IMR-90 (cell line): ENCODE data around the gene SALL4. TPM values are rescaled to one million over a fixed set of nuclear protein-coding genes. Genes with fewer than 3 reads are reported as not detected.

Experiments used
- ATAC-seq: fragments of 200-7000 bp; cut with Tn5 transposase; 2 replicates; pipeline ENCODE4 v1.9.1; 2020; ENCODE audit warnings: low read depth, mild to moderate bottlenecking, moderate library complexity
- BruUV-seq: library from RNA; stranded (reverse); fragments of 400-500 nt; replicated peaks from 2 replicates; lab custom pipeline; 2021; lab: Mats Ljungman, UMichigan
- CTCF ChIA-PET: fragments of 300-600 bp; formaldehyde crosslinking; extraction: SDS; loops from one replicate; lab custom pipeline; 2021; ENCODE audit warnings: antibody characterized with exemption; lab: Yijun Ruan, JAX
- POLR2A ChIA-PET: fragments of 300-600 bp; sonication (Branson Sonifier 250); formaldehyde crosslinking; loops from one replicate; lab custom pipeline; 2022; ENCODE audit warnings: antibody characterized with exemption; ENCODE audit not compliant: unreplicated experiment; lab: Charles Lee
- DNase-seq: peaks from one replicate; pipeline ENCODE4 v3.0.0; 2013
- H2AFZ ChIP-seq: replicated peaks from 2 replicates; pipeline ENCODE3; 2013; ENCODE audit warnings: low read length, mild to moderate bottlenecking; ENCODE audit not compliant: poor library complexity
- H2AK5ac ChIP-seq: 2 replicates; pipeline ENCODE4 v1.6.1; 2013; ENCODE audit warnings: low read depth, low read length, inconsistent platforms
- H2AK9ac ChIP-seq: replicated peaks from 2 replicates; pipeline ENCODE3; 2013; ENCODE audit warnings: mild to moderate bottlenecking, low read depth, low read length, moderate library complexity; ENCODE audit not compliant: poor library complexity
- H2BK120ac ChIP-seq: 2 replicates; pipeline ENCODE4 v1.6.1; 2013; ENCODE audit warnings: low read depth, low read length, inconsistent platforms
- H2BK15ac ChIP-seq: 3 replicates; pipeline ENCODE4 v1.6.1; 2013; ENCODE audit warnings: low read depth, low read length, inconsistent platforms
- H2BK20ac ChIP-seq: 2 replicates; pipeline ENCODE4 v1.6.1; 2013; ENCODE audit warnings: low read depth, mild to moderate bottlenecking, inconsistent platforms, low read length, moderate library complexity
- H2BK5ac ChIP-seq: 2 replicates; pipeline ENCODE4 v1.6.1; 2013; ENCODE audit warnings: mild to moderate bottlenecking, low read depth, low read length, inconsistent platforms; ENCODE audit not compliant: poor library complexity, severe bottlenecking
- H3K14ac ChIP-seq: replicated peaks from 2 replicates; pipeline ENCODE4 v1.6.1; 2013; ENCODE audit warnings: low read depth, low read length, inconsistent platforms
- H3K18ac ChIP-seq: 2 replicates; pipeline ENCODE4 v1.6.1; 2013; ENCODE audit warnings: low read depth, low read length, control low read depth
- H3K23ac ChIP-seq: 2 replicates; pipeline ENCODE4 v1.6.1; 2013; ENCODE audit warnings: low read depth, low read length, inconsistent platforms
- H3K27ac ChIP-seq: 2 replicates; pipeline ENCODE4 v1.5.1; 2013; ENCODE audit warnings: mild to moderate bottlenecking, control low read depth, low read length; ENCODE audit not compliant: insufficient read depth
- H3K27me3 ChIP-seq: 2 replicates; pipeline ENCODE4 v1.6.1; 2013; ENCODE audit warnings: low read length; ENCODE audit not compliant: control insufficient read depth, insufficient read depth
- H3K36me3 ChIP-seq: 2 replicates; pipeline ENCODE4 v1.6.1; 2013; ENCODE audit warnings: low read length, mixed read lengths; ENCODE audit not compliant: control insufficient read depth, insufficient read depth
- H3K4ac ChIP-seq: 2 replicates; pipeline ENCODE4 v1.6.1; 2013; ENCODE audit warnings: low read depth, low read length, inconsistent platforms
- H3K4me1 ChIP-seq: 2 replicates; pipeline ENCODE4 v1.6.1; 2013; ENCODE audit warnings: low read length, mixed read lengths; ENCODE audit not compliant: control insufficient read depth, insufficient read depth
- H3K4me2 ChIP-seq: 2 replicates; pipeline ENCODE4 v1.6.1; 2013; ENCODE audit warnings: low read depth, mild to moderate bottlenecking, control low read depth, low read length, moderate library complexity
- H3K4me3 ChIP-seq: 2 replicates; pipeline ENCODE4 v1.5.1; 2013; ENCODE audit warnings: low read depth, mild to moderate bottlenecking, control low read depth, low read length, moderate library complexity; ENCODE audit not compliant: insufficient read depth
- H3K56ac ChIP-seq: 2 replicates; pipeline ENCODE4 v1.6.1; 2013; ENCODE audit warnings: low read length, inconsistent platforms; ENCODE audit not compliant: insufficient read depth; ENCODE audit errors: extremely low read depth
- H3K79me1 ChIP-seq, 2 experiments: 2 replicates each; pipeline ENCODE4 v1.6.1; 2013; ENCODE audit warnings: low read length in 2 of 2, inconsistent platforms in 1 of 2, low read depth in 1 of 2
- H3K9ac ChIP-seq: 2 replicates; pipeline ENCODE4 v1.6.1; 2013; ENCODE audit warnings: low read depth, low read length, control low read depth
- H3K9me1 ChIP-seq: 2 replicates; pipeline ENCODE4 v1.6.1; 2013; ENCODE audit warnings: low read length, inconsistent platforms; ENCODE audit not compliant: insufficient read depth
- H3K9me3 ChIP-seq: 2 replicates; pipeline ENCODE4 v1.6.1; 2013; ENCODE audit warnings: low read length; ENCODE audit not compliant: control insufficient read depth, insufficient read depth
- H4K20me1 ChIP-seq: 2 replicates; pipeline ENCODE4 v1.6.1; 2013; ENCODE audit warnings: low read length, inconsistent platforms; ENCODE audit not compliant: insufficient read depth
- H4K5ac ChIP-seq: 2 replicates; pipeline ENCODE4 v1.6.1; 2013; ENCODE audit warnings: mild to moderate bottlenecking, low read depth, low read length, control low read depth
- H4K8ac ChIP-seq, 2 experiments: 2 replicates each; pipeline ENCODE4 v1.6.1; 2013; ENCODE audit warnings: low read depth in 2 of 2, low read length in 2 of 2, control low read depth in 1 of 2, inconsistent platforms in 1 of 2
- H4K91ac ChIP-seq: 2 replicates; pipeline ENCODE4 v1.6.1; 2013; ENCODE audit warnings: low read depth, low read length, inconsistent platforms; ENCODE audit not compliant: insufficient read depth
- BHLHE40 ChIP-seq: fragments of 150-350 bp; IDR thresholded peaks from 2 replicates; pipeline ENCODE4 v1.6.1; 2016; ENCODE audit warnings: mild to moderate bottlenecking, low read depth, low read length
- CEBPB ChIP-seq: IDR thresholded peaks from 2 replicates; pipeline ENCODE4 v1.6.1; 2012; ENCODE audit warnings: low read depth, low read length, improper control_type of control experiment
- CHD1 ChIP-seq: IDR thresholded peaks from 2 replicates; pipeline ENCODE4 v1.6.1; 2012; ENCODE audit warnings: low read depth, low read length, improper control_type of control experiment
- CTCF ChIP-seq: conservative IDR thresholded peaks from 2 replicates; pipeline ENCODE4 v1.5.1; 2012; ENCODE audit warnings: mild to moderate bottlenecking, low read depth, low read length, improper control_type of control experiment
- ELK1 ChIP-seq: fragments of 150-350 bp; IDR thresholded peaks from 2 replicates; pipeline ENCODE4 v1.6.1; 2016; ENCODE audit warnings: low read depth, mild to moderate bottlenecking, low read length, moderate library complexity, borderline replicate concordance
- FOS ChIP-seq: fragments of 150-350 bp; IDR thresholded peaks from 2 replicates; pipeline ENCODE4 v1.6.1; 2016; ENCODE audit warnings: low read depth, low read length
- MAFK ChIP-seq: IDR thresholded peaks from 2 replicates; pipeline ENCODE4 v1.6.1; 2012; ENCODE audit warnings: low read depth, low read length, improper control_type of control experiment
- MXI1 ChIP-seq: IDR thresholded peaks from 2 replicates; pipeline ENCODE4 v1.6.1; 2012; ENCODE audit warnings: low read depth, mild to moderate bottlenecking, low read length, moderate library complexity, borderline replicate concordance
- NFE2L2 ChIP-seq: fragments of 150-350 bp; IDR thresholded peaks from 2 replicates; pipeline ENCODE4 v1.6.1; 2016; ENCODE audit warnings: low read depth, mild to moderate bottlenecking, low read length
- RCOR1 ChIP-seq: IDR thresholded peaks from 2 replicates; pipeline ENCODE4 v1.6.1; 2012; ENCODE audit warnings: mild to moderate bottlenecking, low read length, improper control_type of control experiment; ENCODE audit not compliant: insufficient replicate concordance
- RFX5 ChIP-seq: IDR thresholded peaks from 2 replicates; pipeline ENCODE4 v1.8.0; 2012; ENCODE audit warnings: low read depth, mild to moderate bottlenecking, low read length, moderate library complexity
- SMC3 ChIP-seq: fragments of 150-350 bp; IDR thresholded peaks from 2 replicates; pipeline ENCODE4 v1.6.1; 2016; ENCODE audit warnings: low read depth, mild to moderate bottlenecking, antibody characterized with exemption, low read length, moderate library complexity
- USF2 ChIP-seq: fragments of 150-350 bp; IDR thresholded peaks from 2 replicates; pipeline ENCODE4 v1.6.1; 2017; ENCODE audit warnings: mild to moderate bottlenecking, antibody characterized with exemption, low read length, low read depth
- whole genome bisulfite sequencing, 2 experiments: methylation state at CpG; one replicate each; pipeline versions ENCODE4 v1.1.5 to v1.1.7; 2013; ENCODE audit warnings: missing lambda C conversion rate in 2 of 2; ENCODE audit not compliant: insufficient read length in 1 of 2; ENCODE audit errors: extremely low coverage in 2 of 2; 5-methylcytosine and 5-hydroxymethylcytosine counted together
- dilution Hi-C: fragments of 300-500 bp; cut with HindIII; formaldehyde crosslinking; loops from one replicate; pipeline ENCODE4 v1.14.3; 2018; ENCODE audit warnings: low sequenced_read_pairs; ENCODE audit not compliant: unreplicated experiment
- in situ Hi-C: fragments of 300-500 bp; cut with MboI; formaldehyde crosslinking; loops from 3 replicates; pipeline ENCODE4 v1.14.3; 2019; ENCODE audit warnings: low sequenced_read_pairs, inconsistent platforms, mixed read lengths
- intact Hi-C: fragments of 100-400 bp; cut with micrococcal nuclease; formaldehyde crosslinking; loops from 2 replicates; pipeline ENCODE4 v1.10.0; 2022
- polyA plus RNA-seq, 3 experiments: library from polyadenylated mRNA; depleted of rRNA; stranded (reverse); fragments of >200 nt; gene quantifications; 2 replicates each; pipeline ENCODE4 v1.2.3, GENCODE V29; 2012; ENCODE audit warnings: low replicate concordance in 1 of 3
- total RNA-seq: library from RNA; depleted of rRNA; stranded (reverse); fragments of >200 nt; gene quantifications from 2 replicates; pipeline ENCODE4 v1.2.3, GENCODE V29; 2012

SALL4 gene
- total and polyA plus RNA-seq, 2 of the 4 experiments (the other 2 are of a cell fraction): not detected

- TF ChIP-seq SMC3: no peak
Measured at GRCh38 chr20:51758978-51759544, 43.3 kb downstream of the SALL4 start (continued).

GRCh38 chr20:51757226-51757625 lies 45.1 kb downstream of the SALL4 start:
- peak overlapping the region; percentile 47; the same call in 1 of the 2 replicates for H3K4ac ChIP-seq
- H4K20me1 ChIP-seq: 0 out of 2 replicates have a peak, but pooled peaks cover 3% of the 10 kb centered on the region
- peaks cover 7 to 64% of the 10 kb centered on the region in 2 experiments for H3K79me1 ChIP-seq
- peak overlapping the region; percentile 40; the same call in 1 of the 2 replicates for H2BK120ac ChIP-seq
- WGBS, 2 experiments: 83% methylated on average over 3 of the region's 10 CpGs; no CpG with 5 or more reads in 1 of the 2 experiments
- no peak overlapping the region for H4K8ac ChIP-seq
- no peak overlapping the region for H2BK5ac ChIP-seq
- dilution Hi-C loops: no loop called here
- no peaks in the 10 kb centered on the region for H3K27me3 ChIP-seq
- DNase-seq: no peak
- no peak overlapping the region for H4K5ac ChIP-seq
- no peak overlapping the region for H3K56ac ChIP-seq
- intact Hi-C loops: no loop called here
- H3K4me3 ChIP-seq: no peak overlapping the region
- POLR2A ChIA-PET: no interaction called here
- H3K9me3 ChIP-seq: no peaks in the 10 kb centered on the region; the same call in 1 of the 2 replicates
- in situ Hi-C loops: loop anchor here (25.0 kb wide), 1 partner anchor 770 kb away; no protein-coding TSS in a partner anchor
- H3K4me1 ChIP-seq: peaks cover 11% of the 10 kb centered on the region
- no peak overlapping the region for H3K14ac ChIP-seq
- BruUV-seq: no TSS peak
- 0 out of 2 replicates have a peak, but pooled peaks cover 2% of the 10 kb centered on the region for H3K36me3 ChIP-seq
- H3K27ac ChIP-seq: no peak overlapping the region
- H3K9me1 ChIP-seq: peaks cover 14% of the 10 kb centered on the region
- H3K4me2 ChIP-seq: no peak overlapping the region
- CTCF ChIA-PET: no interaction called here
- H3K23ac ChIP-seq: no peak overlapping the region
- no peak for ATAC-seq
- no peak overlapping the region for H3K9ac ChIP-seq
- H3K18ac ChIP-seq: no peak overlapping the region
- H2AK5ac ChIP-seq: peak overlapping the region; percentile 44; the same call in 1 of the 2 replicates
- no peak overlapping the region; the same call in 1 of the 2 replicates for H2BK20ac ChIP-seq
- no peak overlapping the region for H2BK15ac ChIP-seq
- no peak overlapping the region for H2AK9ac ChIP-seq
- no peak overlapping the region for H2AFZ ChIP-seq
- no peak overlapping the region for H4K91ac ChIP-seq
- TF ChIP-seq CTCF (no peak), BHLHE40 (no peak), ELK1 (no peak), MAFK (no peak), CEBPB (no peak), RFX5 (no peak), FOS (no peak), MXI1 (no peak), USF2 (no peak), CHD1 (no peak), NFE2L2 (no peak), RCOR1 (no peak), SMC3 (no peak)
